Transverse colon (tissue), 4 donors: ENCODE results near the gene KIAA1755. TPM values are rescaled to one million over a fixed set of nuclear protein-coding genes. Genes with fewer than 3 reads are reported as not detected.

ENCODE experiments used
- DNase-seq: peaks from one replicate; pipeline ENCODE4 v3.0.0-alpha.2; 2019
- H3K27ac ChIP-seq, 4 donors: fragments of 200-600 bp; sonication (generic); 2 replicates each; pipeline ENCODE4 v1.5.1; 2016 to 2018; ENCODE audit warnings: inconsistent platforms in 4 of 4
- H3K27me3 ChIP-seq: fragments of 200-600 bp; sonication (generic); 2 replicates; pipeline ENCODE4 v1.5.1; 2017; ENCODE audit warnings: inconsistent platforms
- H3K36me3 ChIP-seq, 4 donors: fragments of 200-600 bp; sonication (generic); 2 replicates each; pipeline ENCODE4 v1.5.1; 2017 to 2019; ENCODE audit warnings: inconsistent platforms in 4 of 4
- H3K4me1 ChIP-seq, 4 donors: fragments of 200-600 bp; sonication (generic); 2 replicates each; pipeline ENCODE4 v1.5.1; 2017 to 2020; ENCODE audit warnings: inconsistent platforms in 4 of 4
- H3K4me3 ChIP-seq, 4 donors: fragments of 200-600 bp; sonication (generic); 1 replicate in 1 of 4; 2 replicates in 3 of 4; pipeline versions ENCODE4 v1.5.1 to v1.6.1; 2017 to 2019; ENCODE audit warnings: inconsistent platforms in 4 of 4
- H3K9me3 ChIP-seq, 2 donors: fragments of 200-600 bp; sonication (generic); 2 replicates each; pipeline ENCODE4 v1.5.1; 2017 to 2019; ENCODE audit warnings: inconsistent platforms in 2 of 2
- EP300 ChIP-seq: sonication (generic); formaldehyde crosslinking; IDR thresholded peaks from one replicate; pipeline ENCODE4 v1.6.1; 2017; ENCODE audit warnings: antibody characterized with exemption, low read depth
- POLR2A ChIP-seq: fragments of 450-650 bp; IDR thresholded peaks from one replicate; pipeline ENCODE4 v1.6.1; 2016; ENCODE audit warnings: antibody characterized with exemption, mild to moderate bottlenecking, moderate library complexity
- POLR2AphosphoS5 ChIP-seq, 3 donors: sonication (generic); formaldehyde crosslinking; IDR thresholded peaks; one replicate each; pipeline ENCODE4 v1.6.1; 2016; ENCODE audit warnings: antibody characterized with exemption in 3 of 3
- WGBS, 2 donors: methylation state at CpG; one replicate each; pipeline ENCODE4 v1.1.5; 2018; ENCODE audit warnings: low coverage in 1 of 2; 5-methylcytosine and 5-hydroxymethylcytosine counted together
- in situ Hi-C, 4 donors: fragments of 200-750 bp; cut with MboI; loops; one replicate each; pipeline versions ENCODE4 v1.15.0 to v1.15.1; 2017; ENCODE audit warnings: low sequenced_read_pairs in 3 of 4, low pct_ligation_motif_present in 1 of 4, low pct_unique_long_range_greater_than_20kb in 1 of 4
- intact Hi-C: fragments of 100-400 bp; cut with DNase I; formaldehyde crosslinking; loops from one replicate; pipeline ENCODE4 v1.15.1; 2023; ENCODE audit warnings: low total_unique reads
- total RNA-seq, 4 donors: library from RNA; depleted of rRNA; stranded (reverse); fragments of >200 nt; gene quantifications; one replicate each; pipeline ENCODE4 v1.1.0, GENCODE V29; 2016
- TF ChIP-seq, protein P1 (sequence below), 5 experiments: fragments of 200-600 bp in 3 of 5; fragments of 450-650 bp in 2 of 5; sonication (generic) in 3 of 5; IDR thresholded peaks; 1 replicate in 2 of 5; 2 replicates in 3 of 5; pipeline ENCODE4 v1.5.1; 2016 to 2017; ENCODE audit warnings: antibody characterized with exemption in 5 of 5, inconsistent platforms in 3 of 5, mild to moderate bottlenecking in 2 of 5, moderate library complexity in 1 of 5

Gene KIAA1755
- total RNA-seq, 4 donors from 2014 or later, result 1.6 to 20.2 (median 3.7) TPM

DNA sequence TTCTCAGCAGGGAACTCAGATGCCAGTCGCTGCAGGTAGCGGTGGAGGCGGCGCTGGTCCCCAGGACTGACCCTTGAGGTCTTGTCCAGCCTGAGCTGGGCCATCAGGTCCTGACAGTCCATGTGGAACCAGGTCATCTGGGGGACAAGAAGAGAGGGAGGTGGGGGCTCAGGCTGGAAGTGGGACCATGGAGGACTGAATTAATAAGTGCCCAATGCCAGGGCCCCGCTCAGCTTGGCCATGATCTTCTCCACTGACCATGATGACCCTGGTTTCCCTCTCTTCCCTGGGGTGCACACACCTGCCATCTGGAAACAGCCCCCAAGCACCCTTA is 47.0 kb downstream of the KIAA1755 start:
- no peaks in the 10 kb centered on the region for H3K9me3 ChIP-seq
- DNase-seq, result no peak
- in situ Hi-C loops, result loop anchor here in 1 of 4 donors (5.0 kb wide), 1 partner anchor 156 kb away; no protein-coding TSS in a partner anchor
- TF ChIP-seq, protein P1, sequence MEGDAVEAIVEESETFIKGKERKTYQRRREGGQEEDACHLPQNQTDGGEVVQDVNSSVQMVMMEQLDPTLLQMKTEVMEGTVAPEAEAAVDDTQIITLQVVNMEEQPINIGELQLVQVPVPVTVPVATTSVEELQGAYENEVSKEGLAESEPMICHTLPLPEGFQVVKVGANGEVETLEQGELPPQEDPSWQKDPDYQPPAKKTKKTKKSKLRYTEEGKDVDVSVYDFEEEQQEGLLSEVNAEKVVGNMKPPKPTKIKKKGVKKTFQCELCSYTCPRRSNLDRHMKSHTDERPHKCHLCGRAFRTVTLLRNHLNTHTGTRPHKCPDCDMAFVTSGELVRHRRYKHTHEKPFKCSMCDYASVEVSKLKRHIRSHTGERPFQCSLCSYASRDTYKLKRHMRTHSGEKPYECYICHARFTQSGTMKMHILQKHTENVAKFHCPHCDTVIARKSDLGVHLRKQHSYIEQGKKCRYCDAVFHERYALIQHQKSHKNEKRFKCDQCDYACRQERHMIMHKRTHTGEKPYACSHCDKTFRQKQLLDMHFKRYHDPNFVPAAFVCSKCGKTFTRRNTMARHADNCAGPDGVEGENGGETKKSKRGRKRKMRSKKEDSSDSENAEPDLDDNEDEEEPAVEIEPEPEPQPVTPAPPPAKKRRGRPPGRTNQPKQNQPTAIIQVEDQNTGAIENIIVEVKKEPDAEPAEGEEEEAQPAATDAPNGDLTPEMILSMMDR (IDR thresholded peaks at IDR 0.05), result no peak
- TF ChIP-seq POLR2A, result no peak
- no peak for TF ChIP-seq POLR2AphosphoS5 (IDR thresholded peaks at IDR 0.05)
- no peak for TF ChIP-seq EP300
- H3K4me3 ChIP-seq, result no peak overlapping the region
- H3K27me3 ChIP-seq, result no peaks in the 10 kb centered on the region
- intact Hi-C loops, result no loop called here
- no peaks in the 10 kb centered on the region for H3K4me1 ChIP-seq
- no peak overlapping the region for H3K27ac ChIP-seq
- 100% methylated on average over 1 to 5 of the region's 5 CpGs for WGBS, 2 donors
- H3K36me3 ChIP-seq, result no peaks in the 10 kb centered on the region

DNA sequence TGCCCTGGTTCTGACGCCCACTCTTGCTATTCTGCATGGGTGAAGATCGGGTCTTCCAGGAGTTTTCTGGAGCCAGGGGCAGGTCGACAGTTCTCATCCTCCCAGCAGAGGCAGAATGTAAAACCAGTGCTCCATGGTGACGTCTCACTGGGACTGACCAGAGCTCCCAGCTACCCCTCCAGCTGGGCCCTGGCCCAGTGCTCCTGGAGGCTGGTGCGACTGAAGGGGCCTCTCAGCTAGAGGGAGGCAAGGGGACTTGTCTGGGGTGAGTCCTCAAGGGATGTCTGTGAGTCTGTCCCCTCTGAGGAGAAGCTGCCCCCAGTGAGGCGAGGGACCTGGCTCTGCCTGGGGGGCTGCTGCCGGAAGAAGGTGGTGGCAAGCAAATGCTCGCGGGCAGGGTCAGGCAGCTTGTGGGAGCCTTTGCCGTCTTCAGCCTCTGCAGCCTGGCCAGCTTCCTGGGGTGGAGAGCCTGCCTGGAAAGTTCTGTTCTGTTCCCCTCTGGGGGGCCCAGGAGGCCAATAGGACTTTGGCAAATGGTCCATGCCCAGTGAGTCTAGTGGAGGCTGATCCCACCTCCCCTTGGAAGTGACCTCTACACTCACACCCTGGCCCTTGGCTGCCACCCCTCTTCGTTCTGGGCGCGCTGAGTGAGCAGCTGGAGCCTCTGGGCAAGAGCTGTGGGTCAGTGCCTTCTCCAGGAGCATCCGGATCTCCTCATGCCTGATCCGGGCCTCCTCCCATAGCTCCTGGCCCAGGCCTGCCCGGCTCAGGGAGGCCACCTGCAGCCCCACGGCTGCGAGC is 47.5 kb downstream of the KIAA1755 start:
- 71% methylated on average over 16 of the region's 18 CpGs; no CpG with 5 or more reads in 1 of the 2 donors for WGBS, 2 donors
- in situ Hi-C loops, result loop anchor here in 1 of 4 donors (5.0 kb wide), 1 partner anchor 156 kb away; no protein-coding TSS in a partner anchor
- no peak for TF ChIP-seq POLR2AphosphoS5 (IDR thresholded peaks at IDR 0.05)

DNA sequence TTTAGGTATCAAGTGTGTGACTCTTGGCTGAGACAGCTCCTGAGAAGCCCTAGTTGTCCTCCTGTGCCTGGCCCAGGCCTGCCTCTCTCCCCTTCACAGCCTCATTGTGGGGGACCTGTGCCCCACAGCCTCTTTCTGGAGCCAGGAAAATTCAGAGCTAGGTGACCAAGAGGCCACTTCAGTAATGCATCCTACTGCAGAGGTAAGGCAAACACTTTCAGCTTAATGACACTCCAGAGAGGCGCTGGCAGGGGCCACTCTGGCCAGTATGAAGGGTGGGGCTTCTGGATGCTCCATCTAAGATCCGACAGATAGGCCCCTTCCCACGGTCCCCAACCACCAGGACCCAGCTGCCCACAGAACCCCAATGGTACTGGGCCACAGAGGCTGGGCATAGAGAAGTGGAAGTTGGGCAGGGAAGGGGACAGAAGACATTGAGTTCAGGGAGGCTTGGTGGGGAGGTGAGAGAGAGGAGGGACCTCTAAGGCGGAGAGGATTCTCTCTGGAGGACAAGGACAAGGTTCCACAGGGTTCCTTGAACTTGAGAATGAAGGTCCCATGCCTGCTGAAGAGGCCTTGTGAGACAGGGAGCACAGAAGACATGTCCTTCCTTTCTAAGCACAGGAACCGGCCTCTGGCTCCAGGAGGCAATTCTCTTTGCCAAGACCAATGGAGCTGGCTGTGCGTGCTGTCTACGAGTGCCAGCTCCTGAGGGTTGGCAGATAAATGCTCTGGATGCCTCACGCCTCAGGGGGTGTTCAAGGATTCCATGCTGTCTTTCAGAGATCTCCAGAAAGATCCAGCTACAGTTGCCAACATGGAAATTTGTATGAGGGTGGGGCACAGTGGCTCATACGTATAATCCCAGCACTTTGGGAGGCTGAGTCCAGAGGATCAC is 49.1 kb downstream of the KIAA1755 start:
- in situ Hi-C loops, result loop anchor here in 1 of 4 donors (5.0 kb wide), 1 partner anchor 154 kb away; no protein-coding TSS in a partner anchor
- no peak overlapping the region for H3K27ac ChIP-seq
- H3K27me3 ChIP-seq, result no peaks in the 10 kb centered on the region
- no peaks in the 10 kb centered on the region for H3K36me3 ChIP-seq
- H3K4me1 ChIP-seq, result no peaks in the 10 kb centered on the region
- TF ChIP-seq POLR2A (no peak), EP300 (no peak), POLR2AphosphoS5 (IDR thresholded peaks at IDR 0.05) (no peak)
- TF ChIP-seq, protein P1 (IDR thresholded peaks at IDR 0.05), result no peak
- no peaks in the 10 kb centered on the region for H3K9me3 ChIP-seq
- no peak overlapping the region for H3K4me3 ChIP-seq
- DNase-seq, result no peak
- WGBS, 2 donors, result 74 to 75% methylated on average over 2 to 9 of the region's 9 CpGs
- intact Hi-C loops, result no loop called here

More for the DNA sequence above, 47.5 kb downstream of the KIAA1755 start:
- H3K27me3 ChIP-seq, result no peaks in the 10 kb centered on the region
- intact Hi-C loops, result no loop called here
- no peak overlapping the region for H3K4me3 ChIP-seq
- no peaks in the 10 kb centered on the region for H3K9me3 ChIP-seq
- no peaks in the 10 kb centered on the region for H3K4me1 ChIP-seq
- no peaks in the 10 kb centered on the region for H3K36me3 ChIP-seq
- DNase-seq, result no peak
- no peak overlapping the region for H3K27ac ChIP-seq

DNA sequence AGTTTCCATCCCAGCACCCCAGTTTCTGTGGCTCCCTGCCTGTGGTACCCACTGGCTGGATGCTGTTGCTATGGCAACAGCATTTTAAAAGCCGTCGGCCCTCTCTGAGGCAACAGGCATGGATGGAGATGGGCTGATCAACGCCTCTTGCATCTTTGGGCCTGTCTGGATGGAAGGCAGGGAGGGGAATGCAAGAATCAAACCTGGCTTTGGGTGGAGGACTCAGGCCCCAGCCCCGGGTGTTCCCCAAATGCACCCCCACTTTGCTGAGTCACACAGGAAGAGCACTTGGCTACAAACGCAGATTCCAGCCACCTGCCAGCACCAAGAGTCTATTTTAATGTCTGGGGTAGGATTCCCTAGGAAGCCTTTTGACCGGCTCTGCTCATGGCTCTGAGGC is 49.8 kb downstream of the KIAA1755 start:
- no peak for TF ChIP-seq EP300
- TF ChIP-seq POLR2A, result no peak
- TF ChIP-seq POLR2AphosphoS5 (IDR thresholded peaks at IDR 0.05), result no peak
- TF ChIP-seq, protein P1 (IDR thresholded peaks at IDR 0.05), result no peak
- 52% methylated on average over 6 of the region's 6 CpGs; no CpG with 5 or more reads in 1 of the 2 donors for WGBS, 2 donors
- no peak for DNase-seq
- in situ Hi-C loops, result loop anchor here in 1 of 4 donors (5.0 kb wide), 1 partner anchor 153 kb away; no protein-coding TSS in a partner anchor
- H3K4me3 ChIP-seq, result no peak overlapping the region
- peaks cover 2% of the 10 kb centered on the region for H3K27me3 ChIP-seq
- no peaks in the 10 kb centered on the region for H3K9me3 ChIP-seq
- intact Hi-C loops, result no loop called here
- H3K27ac ChIP-seq, result no peak overlapping the region
- H3K4me1 ChIP-seq, result no peaks in the 10 kb centered on the region
- no peaks in the 10 kb centered on the region for H3K36me3 ChIP-seq
